Gastrocnemius medialis (tissue), 4 donors: Measurements from ENCODE around the gene CFAP206.

Source experiments
- POLR2A ChIP-seq, 2 donors: fragments of 450-650 bp; IDR thresholded peaks; one replicate each; pipeline ENCODE4 v1.6.1; 2017; ENCODE audit warnings: antibody characterized with exemption in 2 of 2, mild to moderate bottlenecking in 2 of 2, moderate library complexity in 2 of 2
- TF ChIP-seq, protein P1 (sequence below), 5 experiments: fragments of 450-650 bp in 3 of 5; fragments of 200-600 bp in 2 of 5; sonication (generic) in 2 of 5; IDR thresholded peaks in 4 of 5; conservative IDR thresholded peaks in 1 of 5; 1 replicate in 4 of 5; 2 replicates in 1 of 5; pipeline ENCODE4 v1.5.1; 2016 to 2019; ENCODE audit warnings: antibody characterized with exemption in 5 of 5, mild to moderate bottlenecking in 3 of 5, moderate library complexity in 3 of 5

- TF ChIP-seq, protein P1, sequence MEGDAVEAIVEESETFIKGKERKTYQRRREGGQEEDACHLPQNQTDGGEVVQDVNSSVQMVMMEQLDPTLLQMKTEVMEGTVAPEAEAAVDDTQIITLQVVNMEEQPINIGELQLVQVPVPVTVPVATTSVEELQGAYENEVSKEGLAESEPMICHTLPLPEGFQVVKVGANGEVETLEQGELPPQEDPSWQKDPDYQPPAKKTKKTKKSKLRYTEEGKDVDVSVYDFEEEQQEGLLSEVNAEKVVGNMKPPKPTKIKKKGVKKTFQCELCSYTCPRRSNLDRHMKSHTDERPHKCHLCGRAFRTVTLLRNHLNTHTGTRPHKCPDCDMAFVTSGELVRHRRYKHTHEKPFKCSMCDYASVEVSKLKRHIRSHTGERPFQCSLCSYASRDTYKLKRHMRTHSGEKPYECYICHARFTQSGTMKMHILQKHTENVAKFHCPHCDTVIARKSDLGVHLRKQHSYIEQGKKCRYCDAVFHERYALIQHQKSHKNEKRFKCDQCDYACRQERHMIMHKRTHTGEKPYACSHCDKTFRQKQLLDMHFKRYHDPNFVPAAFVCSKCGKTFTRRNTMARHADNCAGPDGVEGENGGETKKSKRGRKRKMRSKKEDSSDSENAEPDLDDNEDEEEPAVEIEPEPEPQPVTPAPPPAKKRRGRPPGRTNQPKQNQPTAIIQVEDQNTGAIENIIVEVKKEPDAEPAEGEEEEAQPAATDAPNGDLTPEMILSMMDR (IDR thresholded peaks at IDR 0.05 in 4 of 5, conservative IDR thresholded peaks at IDR 0.05 in 1 of 5), result peak in 1 of 5 experiments; percentile 38
- no peak for TF ChIP-seq POLR2A (IDR thresholded peaks at IDR 0.05)
These were observed 76.2 kb downstream of the CFAP206 start for GRCh38 chr6:87483929-87484328.
